H54 (cell line): ENCODE results near the gene TNXB.
"Not testable (repeated sequence)": the region's sequence is repeated elsewhere in the genome, so short reads cannot be mapped to it uniquely, and the experiment has no call there.

ENCODE experiments used
- DNase-seq: peaks from one replicate; pipeline ENCODE4 v3.0.0; 2011; ENCODE audit warnings: low spot score, mixed read lengths; ENCODE audit not compliant: insufficient read length
- FAIRE-seq: peaks from 3 replicates; lab custom pipeline; 2011; peaks lifted over from hg19 to GRCh38; lab: Jason Lieb, UNC
- POLR2A ChIP-seq: IDR thresholded peaks from 2 replicates; pipeline ENCODE4 v1.6.1; 2011; ENCODE audit warnings: low read depth, mild to moderate bottlenecking, low read length

The TNXB gene

DNA sequence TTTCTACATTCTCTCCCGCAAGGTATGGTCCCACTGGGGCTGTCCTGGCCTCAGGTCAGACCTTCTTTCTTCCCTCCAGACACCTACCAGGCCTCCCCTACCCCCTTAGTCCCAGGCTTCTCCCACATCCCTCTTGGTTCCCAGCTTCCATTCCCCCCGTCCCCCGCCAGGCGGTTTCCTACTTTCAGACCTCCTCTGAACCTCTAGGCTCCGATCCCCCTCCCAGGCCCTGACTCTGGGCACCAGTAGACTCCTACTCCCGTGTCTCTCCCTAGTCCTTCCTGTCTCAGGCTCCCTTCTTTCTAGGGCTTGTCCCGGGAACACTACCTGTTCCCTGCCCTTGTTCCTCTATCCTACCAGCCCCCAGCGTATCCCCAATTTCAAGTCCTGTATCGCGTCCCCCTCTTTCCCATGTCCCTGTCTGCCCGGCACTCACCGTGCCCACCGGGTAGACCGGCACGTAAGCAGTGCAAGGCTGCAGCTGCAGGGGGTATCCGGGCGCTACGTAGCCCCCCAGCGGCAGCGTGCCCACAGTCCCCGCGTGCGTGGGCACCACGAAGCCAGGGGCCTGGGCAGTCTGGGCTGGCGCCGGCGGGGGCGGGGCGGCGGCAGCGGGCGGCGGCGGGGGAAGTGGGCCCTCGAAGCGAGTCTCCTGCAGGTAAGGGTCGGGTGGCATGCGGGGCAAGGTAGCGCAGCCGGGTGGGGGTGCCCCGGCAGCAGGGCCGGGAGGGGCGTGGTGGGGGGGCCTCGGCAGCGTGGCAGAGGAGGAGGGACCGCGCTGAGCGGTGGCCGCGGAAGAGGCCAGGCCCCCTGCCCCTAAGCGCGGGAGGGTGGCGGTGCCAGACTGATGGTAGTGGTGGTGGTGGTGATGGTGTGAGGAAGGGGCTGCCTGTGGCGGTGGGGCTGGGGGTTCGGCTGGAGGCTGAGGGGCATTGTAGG lies 41.1 kb upstream of the TNXB start:
- no peak for TF ChIP-seq POLR2A
- DNase-seq (no peak), FAIRE-seq (no peak)

DNA sequence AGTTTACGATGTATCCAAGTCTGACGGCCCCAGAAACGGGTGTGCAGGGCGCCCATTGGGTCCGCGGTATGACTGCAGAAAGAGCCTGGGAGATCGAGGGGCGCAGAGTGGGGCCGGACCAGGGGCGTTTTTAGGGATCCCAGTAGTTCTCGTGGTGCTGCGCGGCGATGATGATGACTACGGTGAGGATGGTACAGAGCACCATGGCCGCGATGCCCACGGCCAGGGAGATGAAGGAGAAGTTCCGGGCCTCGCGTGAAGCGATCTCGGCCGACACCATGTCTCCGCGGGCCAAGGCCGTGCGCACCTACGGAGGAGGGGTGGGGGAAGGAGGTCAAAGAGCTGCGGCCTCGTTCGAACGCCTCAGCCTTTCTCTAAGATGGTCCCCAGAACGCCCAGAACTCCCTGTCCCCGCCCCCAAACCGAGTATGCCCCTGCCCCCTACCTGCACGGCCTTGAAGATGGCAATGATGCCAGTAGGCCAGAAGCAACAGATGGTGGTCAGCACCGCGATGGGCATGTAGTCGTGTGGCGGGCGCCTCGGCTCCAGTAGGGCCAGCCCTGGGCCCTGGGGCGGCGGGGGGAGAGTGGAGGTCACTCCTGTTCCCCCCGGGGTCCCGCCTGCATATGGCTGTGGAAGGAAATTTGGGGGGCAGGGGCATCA lies 40.1 kb upstream of the TNXB start:
- FAIRE-seq (no peak), DNase-seq (no peak)
- TF ChIP-seq POLR2A = no peak

DNA sequence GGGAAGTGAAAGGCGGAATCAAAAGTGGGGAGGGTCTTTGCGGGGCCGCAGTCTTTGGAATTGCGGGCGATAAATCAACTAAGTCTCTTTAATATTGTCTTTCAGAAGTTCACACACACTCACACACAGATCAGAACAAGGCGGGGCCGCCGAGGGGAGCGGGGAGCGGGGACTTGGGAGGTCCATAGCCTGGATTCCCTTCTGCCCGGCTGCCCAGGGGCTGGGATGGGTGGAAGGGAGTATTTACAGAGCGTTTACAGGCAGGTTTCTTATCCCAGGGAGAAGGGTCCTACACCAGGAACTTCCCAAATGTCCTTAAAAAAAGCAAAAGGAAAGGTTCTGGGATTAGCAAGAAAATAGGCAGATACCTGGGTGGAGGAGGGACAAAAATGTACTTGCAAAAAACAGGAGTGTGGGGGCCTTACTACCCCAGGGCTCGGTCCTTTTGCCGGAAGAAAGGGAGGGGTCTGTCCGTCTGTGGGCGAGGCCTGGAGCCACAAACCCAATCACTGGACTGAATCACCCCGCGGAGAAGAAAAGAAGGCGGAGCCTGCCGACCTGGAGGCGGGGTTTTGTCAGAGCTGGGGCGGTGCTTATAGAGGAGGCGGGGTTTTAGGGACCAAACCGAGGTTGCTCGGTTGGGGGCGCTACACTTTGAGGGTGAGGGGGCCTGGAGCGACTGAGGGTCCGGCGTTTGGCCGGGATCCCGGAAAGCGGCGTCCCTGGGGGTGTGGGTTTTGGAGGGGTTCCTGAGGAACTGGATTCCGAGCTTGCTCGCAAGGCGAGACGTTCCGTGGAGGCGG lies 39.4 kb upstream of the TNXB start:
- FAIRE-seq (no peak), DNase-seq (no peak)
- TF ChIP-seq POLR2A = no peak

DNA sequence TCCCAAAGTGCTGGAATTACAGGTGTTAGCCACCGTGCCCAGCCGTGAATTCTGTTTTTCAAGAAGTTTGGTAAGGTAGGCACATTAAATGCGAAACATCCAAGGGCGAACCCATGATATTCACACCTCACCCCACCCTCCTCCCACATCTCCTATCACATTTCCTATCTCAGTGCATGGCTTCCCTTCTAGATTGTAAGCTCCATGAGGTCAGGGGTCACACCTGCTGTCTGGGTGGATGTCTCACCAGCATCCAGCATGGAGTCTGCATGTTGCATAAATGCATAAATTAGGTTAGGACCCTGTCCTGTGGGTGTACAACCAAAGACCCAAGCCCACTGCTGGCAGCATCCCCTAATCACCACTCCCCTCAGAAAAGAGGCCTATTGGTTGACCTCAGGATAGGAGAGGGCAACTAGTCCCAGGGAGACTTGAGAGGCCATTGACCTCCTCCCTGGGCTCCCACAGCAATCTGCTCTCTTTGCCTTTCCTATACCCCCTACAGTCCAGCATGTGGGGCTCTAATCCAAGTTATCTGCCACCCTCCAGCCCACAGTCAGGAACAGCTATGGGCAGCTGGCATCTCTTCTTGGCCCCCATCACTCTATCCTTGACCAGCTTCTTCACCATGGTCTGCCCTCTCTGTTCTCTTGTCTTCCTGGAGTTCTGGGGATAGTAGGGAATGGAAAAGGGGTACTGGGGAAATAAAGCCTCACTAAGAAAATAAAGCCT lies 38.4 kb upstream of the TNXB start:
- no peak for TF ChIP-seq POLR2A
- DNase-seq (no peak), FAIRE-seq (no peak)

DNA sequence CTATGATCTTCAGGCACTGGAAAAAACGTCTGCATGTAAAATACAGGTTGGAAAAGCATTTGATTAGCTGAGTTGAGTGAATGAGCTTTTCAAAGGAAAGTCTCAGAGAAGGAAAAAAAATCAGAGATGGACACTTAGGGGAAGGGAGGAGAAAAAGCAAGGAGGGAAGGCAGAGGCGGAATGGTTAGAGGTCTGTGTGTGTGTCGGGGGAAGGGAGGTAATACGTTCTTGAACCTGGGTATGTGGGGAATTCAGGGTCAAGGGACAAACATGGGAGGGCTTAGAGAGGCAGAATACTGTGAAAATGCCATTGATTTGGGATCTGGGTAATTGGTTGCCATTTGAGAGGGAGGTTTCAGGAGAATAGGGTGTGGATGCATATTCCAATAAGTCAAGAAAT lies 37.5 kb upstream of the TNXB start:
- TF ChIP-seq POLR2A = no peak
- no peak for DNase-seq
- no peak for FAIRE-seq

DNA sequence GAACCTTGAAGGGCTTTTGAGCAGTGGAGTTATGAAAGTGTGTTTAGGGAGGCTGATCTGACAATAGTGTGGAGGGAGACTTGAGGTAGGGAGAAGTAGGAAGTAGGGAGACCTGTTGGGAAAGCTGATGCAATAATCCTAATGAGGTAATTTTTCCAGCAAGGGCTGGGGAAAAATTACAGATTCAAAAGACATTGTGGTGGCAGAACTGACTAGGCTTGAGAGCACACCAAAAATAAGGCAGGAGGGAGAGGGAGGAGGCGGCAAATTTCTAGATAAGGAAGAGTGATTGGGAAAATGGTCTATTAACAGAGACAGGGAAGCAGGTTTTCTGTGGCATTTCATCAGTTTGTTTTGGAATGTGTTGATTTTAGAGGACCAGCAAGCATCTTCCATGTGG lies 37.1 kb upstream of the TNXB start:
- no peak for TF ChIP-seq POLR2A
- DNase-seq (no peak), FAIRE-seq (no peak)

DNA sequence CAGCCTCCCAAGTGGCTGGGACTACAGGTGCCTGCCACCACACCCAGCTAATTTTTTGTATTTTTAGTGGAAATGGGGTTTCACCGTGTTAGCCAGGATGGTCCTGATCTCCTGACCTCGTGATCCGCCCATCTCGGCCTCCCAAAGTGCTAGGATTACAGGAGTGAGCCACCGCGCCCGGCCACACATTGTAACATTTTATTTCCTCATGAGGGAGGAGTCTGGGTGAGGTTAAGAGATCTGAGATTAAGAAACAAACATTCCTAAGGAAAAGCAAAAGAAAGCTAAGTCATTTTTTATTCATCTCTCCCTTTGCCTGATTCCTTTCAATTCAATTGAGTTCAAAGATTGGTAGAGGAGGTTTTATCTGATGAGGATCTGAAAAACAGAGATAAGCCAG lies 35.1 kb upstream of the TNXB start:
- not testable (repeated sequence) for FAIRE-seq, DNase-seq

DNA sequence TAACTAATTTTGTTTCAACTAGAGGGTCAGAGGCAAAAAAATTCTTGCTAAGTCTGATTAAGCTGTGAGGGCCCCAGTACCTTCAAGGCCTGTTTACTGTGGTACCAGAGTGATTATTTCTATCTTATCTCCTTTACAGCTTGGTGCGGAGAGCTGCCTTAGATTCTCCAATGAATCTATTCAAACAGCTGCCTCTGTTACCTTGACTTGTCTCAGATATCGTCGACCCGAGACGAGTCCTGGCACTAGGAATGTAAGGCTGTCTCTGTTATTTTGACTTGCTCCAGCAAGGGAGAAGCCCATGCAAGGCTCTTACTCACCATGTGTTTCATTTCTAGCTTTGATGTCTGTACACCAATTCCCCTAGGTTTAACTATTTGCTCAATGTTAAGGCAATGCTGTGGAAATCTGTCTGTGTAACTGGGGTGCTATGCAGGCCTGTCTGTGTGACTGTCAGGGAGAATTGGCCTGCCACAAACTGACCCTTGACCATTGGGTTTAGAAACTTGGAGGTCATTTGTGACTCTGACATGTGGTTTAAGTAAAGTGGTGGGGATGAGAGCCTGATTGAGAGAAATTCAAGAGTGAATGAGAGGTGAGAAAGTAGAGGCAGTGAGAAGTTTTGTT lies 31.4 kb upstream of the TNXB start:
- FAIRE-seq = no peak
- no peak for DNase-seq
- TF ChIP-seq POLR2A = no peak

DNA sequence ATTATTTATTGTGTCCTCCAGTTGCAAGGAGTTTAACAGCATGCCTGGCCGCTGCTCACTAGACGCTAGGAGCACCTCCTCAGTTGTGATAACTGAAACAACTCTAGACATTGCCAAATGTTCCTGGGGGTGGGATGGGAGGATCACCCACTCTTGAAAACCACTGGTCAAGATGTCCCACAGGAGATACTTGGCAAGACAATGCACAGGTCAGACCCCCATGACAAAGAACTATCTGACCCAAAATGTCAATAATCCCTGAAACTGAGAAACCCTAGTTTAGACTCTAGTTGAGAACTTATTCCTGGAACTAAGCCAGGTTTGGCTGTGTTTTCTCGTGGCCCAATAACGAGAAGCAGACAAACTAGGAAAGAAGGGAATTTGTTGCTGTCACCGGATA lies 30.5 kb upstream of the TNXB start:
- no peak for TF ChIP-seq POLR2A
- FAIRE-seq (no peak), DNase-seq (no peak)

DNA sequence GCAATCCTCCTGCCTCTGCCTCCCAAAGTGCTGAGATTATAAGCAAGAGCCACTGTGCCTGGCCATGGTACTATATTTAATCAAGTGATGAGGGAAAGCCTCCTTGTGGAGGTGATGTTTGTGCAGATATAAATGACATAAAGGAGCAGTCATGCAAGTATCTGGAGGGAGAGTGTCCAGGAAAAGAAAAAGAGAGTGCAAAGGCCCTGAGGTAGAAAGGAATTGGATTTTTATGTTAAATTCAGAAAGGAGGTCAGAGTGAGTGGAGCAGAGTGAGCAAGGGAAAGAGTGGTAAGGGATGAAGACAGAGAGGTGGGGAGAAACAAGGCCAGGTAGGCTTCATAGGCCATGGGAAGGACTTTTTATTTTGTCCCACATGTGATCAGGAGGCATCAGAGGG lies 28.3 kb upstream of the TNXB start:
- FAIRE-seq (no peak), DNase-seq (no peak)
- TF ChIP-seq POLR2A = no peak

DNA sequence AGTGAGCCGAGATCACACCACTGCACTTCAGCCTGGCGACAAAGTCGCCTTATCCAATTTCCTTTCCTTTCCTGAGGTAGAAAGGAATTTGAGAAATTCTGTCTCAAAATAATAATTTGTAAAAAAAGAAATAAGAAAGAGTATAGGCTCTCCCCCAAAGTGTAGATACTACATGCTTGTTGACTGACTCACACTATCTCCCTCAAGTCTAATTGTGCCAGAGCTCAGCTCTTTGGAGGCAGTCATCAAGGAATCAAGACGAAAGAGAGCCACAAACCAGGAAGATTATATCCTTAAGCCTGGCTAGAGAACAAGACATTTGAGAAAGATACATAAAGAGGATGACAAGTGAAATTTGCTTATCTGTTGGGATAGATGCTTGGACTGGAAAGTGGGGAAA lies 24.6 kb upstream of the TNXB start:
- no peak for TF ChIP-seq POLR2A
- DNase-seq = no peak
- FAIRE-seq = no peak

DNA sequence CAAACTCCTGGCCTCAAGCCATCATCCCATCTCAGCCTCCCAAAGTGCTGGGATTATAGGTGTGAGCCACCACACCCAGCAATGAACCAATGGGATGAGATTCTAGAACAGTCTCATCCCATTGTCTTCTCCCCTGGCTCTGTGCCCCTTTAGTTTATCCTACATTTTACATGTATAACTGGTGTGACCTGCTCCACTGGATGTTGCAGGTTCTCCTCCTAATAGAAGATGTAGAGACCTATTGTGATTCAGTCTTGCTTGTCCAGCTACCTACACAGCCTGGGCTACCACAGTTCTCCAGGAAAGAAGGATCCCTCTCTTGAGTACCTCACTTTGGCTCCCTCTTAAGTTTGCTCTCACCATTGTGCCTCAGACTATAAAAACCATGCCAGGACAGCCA lies 23.0 kb upstream of the TNXB start:
- DNase-seq = no peak
- TF ChIP-seq POLR2A = no peak
- no peak for FAIRE-seq

DNA sequence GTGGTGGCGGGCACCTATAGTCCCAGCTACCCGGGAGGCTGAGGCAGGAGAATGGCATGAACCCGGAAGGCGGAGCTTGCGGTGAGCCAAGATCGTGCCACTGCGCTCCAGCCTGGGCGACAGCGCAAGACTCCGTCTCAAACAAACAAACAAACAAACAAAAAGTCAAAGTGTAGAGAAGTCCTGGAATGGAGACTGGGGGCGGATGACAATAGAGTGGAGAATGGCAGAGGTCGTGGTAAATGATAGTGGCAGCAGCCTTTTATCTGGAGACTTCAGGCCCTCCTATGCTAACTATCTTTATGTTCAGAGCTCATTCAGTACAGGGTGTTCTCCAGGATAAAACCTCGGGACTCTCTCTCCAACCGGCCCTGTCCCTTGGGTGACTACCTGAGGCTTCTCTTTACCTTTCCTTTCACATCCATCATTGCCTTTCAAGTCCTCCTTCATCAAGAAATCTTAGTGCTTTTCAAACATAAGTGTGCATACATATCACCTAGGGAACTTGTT lies 22.4 kb upstream of the TNXB start:
- DNase-seq = no peak
- no peak for FAIRE-seq
- no peak for TF ChIP-seq POLR2A
